K562 (cell line): ENCODE data around the gene P2RX2. TPM values are rescaled to one million over a fixed set of nuclear protein-coding genes. Genes with fewer than 3 reads are reported as not detected.
A peak's percentile ranks its signal among the peaks of the same experiment; 100 is the strongest.

Experiments used
- ATAC-seq: fragments of 200-7000 bp; cut with Tn5 transposase; 3 replicates; pipeline ENCODE4 v1.9.1; 2020; ENCODE audit warnings: moderate library complexity
- BruUV-seq: library from RNA; stranded (reverse); fragments of 400-500 nt; replicated peaks from 2 replicates; lab custom pipeline; 2021; lab: Mats Ljungman, UMichigan
- CTCF ChIA-PET: fragments of 300-600 bp; formaldehyde crosslinking; extraction: SDS; loops from one replicate; lab custom pipeline; 2021; ENCODE audit warnings: low intra/inter-chr PET ratio; lab: Yijun Ruan, JAX
- POLR2A ChIA-PET: fragments of 300-600, 350-650 bp; sonication (Branson Sonifier 250); formaldehyde crosslinking; extraction: SDS; loops from one replicate; lab custom pipeline; 2021; ENCODE audit warnings: antibody characterized with exemption, inconsistent platforms; lab: Yijun Ruan, JAX
- DNase-seq, 4 experiments: peaks; one replicate each; pipeline versions ENCODE4 v3.0.0 to v3.0.0-alpha.2; 2011 to 2018; ENCODE audit warnings: low spot score in 3 of 4, mixed read lengths in 3 of 4; ENCODE audit errors: extremely low read depth in 1 of 4
- FAIRE-seq: peaks from 2 replicates; lab custom pipeline; 2011; peaks lifted over from hg19 to GRCh38; lab: Jason Lieb, UNC
- H2AFZ ChIP-seq: 2 replicates; pipeline ENCODE4 v1.6.0; 2011; ENCODE audit warnings: low read depth, low read length, control low read depth, inconsistent platforms
- H3K27ac ChIP-seq: fragments of 200-600 bp; 3 replicates; pipeline ENCODE4 v1.8.0; 2011; ENCODE audit warnings: low read depth, mild to moderate bottlenecking, control low read depth, inconsistent platforms, low read length, moderate library complexity, mixed read lengths; ENCODE audit errors: extremely low read depth
- H3K27me3 ChIP-seq, 2 experiments: fragments of 300-600 bp in 1 of 2; 2 replicates in 1 of 2; 3 replicates in 1 of 2; pipeline versions ENCODE4 v1.6.0 to v1.8.0; 2011; ENCODE audit warnings: inconsistent platforms in 2 of 2, low read length in 2 of 2, mild to moderate bottlenecking in 1 of 2, mixed read lengths in 1 of 2, moderate library complexity in 1 of 2; ENCODE audit not compliant: control insufficient read depth in 2 of 2, insufficient read depth in 2 of 2
- H3K36me3 ChIP-seq: fragments of 300-600 bp; 3 replicates; pipeline ENCODE4 v1.8.0; 2011; ENCODE audit warnings: mild to moderate bottlenecking, low read length, inconsistent platforms; ENCODE audit not compliant: control insufficient read depth, insufficient read depth
- H3K4me1 ChIP-seq, 2 experiments: fragments of 200-600 bp in 1 of 2; replicated peaks in 1 of 2; 2 replicates in 1 of 2; 3 replicates in 1 of 2; pipeline versions ENCODE4 v1.5.1 to v1.8.0; 2011; ENCODE audit warnings: inconsistent platforms in 2 of 2, low read length in 2 of 2, mild to moderate bottlenecking in 1 of 2, mixed read lengths in 1 of 2, moderate library complexity in 1 of 2; ENCODE audit not compliant: control insufficient read depth in 2 of 2, insufficient read depth in 2 of 2
- H3K4me2 ChIP-seq: 2 replicates; pipeline ENCODE4 v1.6.1; 2011; ENCODE audit warnings: low read length, control low read depth, inconsistent platforms, mixed read lengths; ENCODE audit not compliant: insufficient read depth
- H3K4me3 ChIP-seq: fragments of 200-600 bp; sonication (generic), shearing (Covaris generic); 2 replicates; pipeline ENCODE4 v1.5.1; 2016; ENCODE audit warnings: control low read depth, inconsistent platforms
- H3K79me2 ChIP-seq: fragments of 200-600 bp; 3 replicates; pipeline ENCODE4 v1.8.0; 2011; ENCODE audit warnings: low read length, inconsistent platforms; ENCODE audit not compliant: control insufficient read depth, insufficient read depth
- H3K9ac ChIP-seq, 2 experiments: 2 replicates each; pipeline versions ENCODE4 v1.6.0 to v1.6.1; 2011; ENCODE audit warnings: low read depth in 2 of 2, low read length in 2 of 2, control low read depth in 1 of 2, inconsistent platforms in 1 of 2, mild to moderate bottlenecking in 1 of 2, mixed read lengths in 1 of 2; ENCODE audit not compliant: insufficient read depth in 1 of 2
- H3K9me1 ChIP-seq: one replicate; pipeline ENCODE4 v1.6.0; 2011; ENCODE audit warnings: inconsistent platforms, mild to moderate bottlenecking, low read length, moderate library complexity; ENCODE audit not compliant: control insufficient read depth, insufficient read depth
- H3K9me3 ChIP-seq: replicated peaks from 2 replicates; pipeline ENCODE4 v1.5.1; 2011; ENCODE audit warnings: low read depth, low read length, inconsistent platforms; ENCODE audit not compliant: control insufficient read depth, insufficient read depth
- H4K20me1 ChIP-seq: replicated peaks from 2 replicates; pipeline ENCODE4 v1.6.1; 2011; ENCODE audit warnings: low read length, inconsistent platforms, mixed read lengths; ENCODE audit not compliant: control insufficient read depth, insufficient read depth
- BRCA1 ChIP-seq, 2 experiments: fragments of 450-650 bp in 1 of 2; sonication (generic) in 1 of 2; formaldehyde crosslinking in 1 of 2; IDR thresholded peaks; 2 replicates each; pipeline versions ENCODE4 v1.5.0 to v1.6.1; 2017 to 2020; ENCODE audit warnings: mild to moderate bottlenecking in 1 of 2, missing genetic modification reagents in 1 of 2
- DDX20 ChIP-seq: fragments of 450-650 bp; IDR thresholded peaks from 2 replicates; pipeline ENCODE4 v1.6.1; 2016; ENCODE audit warnings: missing genetic modification characterization, low read depth, mild to moderate bottlenecking, missing compliant biosample characterization, moderate library complexity
- E2F3 ChIP-seq: fragments of 250-450 bp; sonication (Bioruptor Pico); IDR thresholded peaks from 2 replicates; pipeline ENCODE4 v1.4.0; 2020; ENCODE audit warnings: mild to moderate bottlenecking
- FOS ChIP-seq: IDR thresholded peaks from 3 replicates; pipeline ENCODE4 v1.6.1; 2011; ENCODE audit not compliant: insufficient read length; ENCODE audit errors: extremely low read depth
- FOXM1 ChIP-seq, 2 experiments: fragments of 450-650 bp in 1 of 2; sonication (generic) in 1 of 2; formaldehyde crosslinking in 1 of 2; IDR thresholded peaks; 2 replicates each; pipeline versions ENCODE4 v1.6.1 to v1.9.0; 2017 to 2022; ENCODE audit warnings: low read depth in 2 of 2, mild to moderate bottlenecking in 2 of 2, missing genetic modification reagents in 1 of 2, moderate library complexity in 1 of 2
- MYNN ChIP-seq, 2 experiments: sonication (generic); formaldehyde crosslinking in 1 of 2; IDR thresholded peaks; 2 replicates each; pipeline versions ENCODE4 v1.5.0 to v1.6.1; 2016 to 2020; ENCODE audit warnings: antibody characterized with exemption in 1 of 2, missing genetic modification reagents in 1 of 2
- TARDBP ChIP-seq: fragments of 450-650 bp; IDR thresholded peaks from 2 replicates; pipeline ENCODE4 v1.6.1; 2016
- TCF7 ChIP-seq: sonication (generic); IDR thresholded peaks from 2 replicates; pipeline ENCODE4 v1.6.1; 2016; ENCODE audit warnings: antibody characterized with exemption, borderline replicate concordance
- TEAD1 ChIP-seq, 2 experiments: fragments of 450-650 bp in 1 of 2; sonication (generic) in 1 of 2; formaldehyde crosslinking; IDR thresholded peaks; 2 replicates each; pipeline versions ENCODE4 v1.4.0 to v1.8.0; 2020 to 2022; ENCODE audit warnings: mild to moderate bottlenecking in 2 of 2, missing genetic modification reagents in 1 of 2
- TGIF2 ChIP-seq: sonication (generic); formaldehyde crosslinking; IDR thresholded peaks from 2 replicates; pipeline ENCODE4 v1.8.1; 2022; ENCODE audit warnings: mild to moderate bottlenecking, missing genetic modification reagents, moderate library complexity
- ZNF586 ChIP-seq: fragments of 450-650 bp; formaldehyde crosslinking; conservative IDR thresholded peaks from 2 replicates; pipeline ENCODE4 v1.4.0; 2020; ENCODE audit warnings: mild to moderate bottlenecking, moderate library complexity
- WGBS: fragments of 100-300 bp; shearing (Covaris generic); methylation state at CpG from one replicate; pipeline ENCODE4 v1.1.6; 2016; ENCODE audit warnings: low coverage, mixed read lengths; ENCODE audit not compliant: insufficient coverage; ENCODE audit errors: missing lambda C conversion rate; 5-methylcytosine and 5-hydroxymethylcytosine counted together
- in situ Hi-C: fragments of 300-500 bp; cut with MboI; formaldehyde crosslinking; loops from 4 replicates; pipeline ENCODE4 v1.15.0; 2018; ENCODE audit warnings: inconsistent platforms, mixed read lengths
- intact Hi-C: fragments of 100-400 bp; cut with micrococcal nuclease; formaldehyde crosslinking; loops from 2 replicates; pipeline ENCODE4 v1.14.2; 2022
- polyA plus RNA-seq, 8 experiments: library from polyadenylated mRNA; depleted of rRNA in 4 of 8; stranded (reverse) in 5 of 8; unstranded in 3 of 8; fragments of >200 nt; fragmentation: Nextera tagmentation in 2 of 8; fragmentation: Illumina TruSeq in 1 of 8; extraction: Ambion mirVana in 2 of 8; extraction: Trizol in 1 of 8; gene quantifications; 2 replicates each; pipeline versions ENCODE4 v1.2.1 to v1.2.3, GENCODE V29; 2011 to 2014; ENCODE audit warnings: inconsistent platforms in 1 of 8, missing spikeins in 1 of 8
- total RNA-seq, 7 experiments: library from RNA; depleted of rRNA in 6 of 7; stranded (reverse); fragments of >200 nt in 6 of 7; fragmentation: Illumina TruSeq in 2 of 7; extraction: Trizol in 2 of 7; gene quantifications; 2 replicates each; pipeline versions ENCODE4 v1.2.1 to v1.2.3, GENCODE V29; 2011 to 2021; ENCODE audit warnings: low replicate concordance in 1 of 7
- TF ChIP-seq, protein P1 (sequence below), 2 experiments: fragments of 450-650 bp in 1 of 2; sonication (generic) in 1 of 2; formaldehyde crosslinking in 1 of 2; IDR thresholded peaks in 1 of 2; conservative IDR thresholded peaks in 1 of 2; 2 replicates each; pipeline versions ENCODE4 v1.6.1 to v1.8.1; 2016 to 2023; ENCODE audit warnings: mild to moderate bottlenecking in 2 of 2, moderate library complexity in 2 of 2, inconsistent platforms in 1 of 2, missing genetic modification reagents in 1 of 2
- TF ChIP-seq, protein P2 (sequence below): fragments of 250-450 bp; sonication (Bioruptor Pico); IDR thresholded peaks from 2 replicates; pipeline ENCODE4 v1.4.0; 2020; ENCODE audit warnings: mild to moderate bottlenecking, moderate library complexity, borderline replicate concordance
- TF ChIP-seq, protein P3 (sequence below), 3 experiments: fragments of 200-800 bp in 1 of 3; sonication (Bioruptor generic) in 1 of 3; sonication (generic) in 1 of 3; formaldehyde crosslinking in 1 of 3; IDR thresholded peaks; 2 replicates each; pipeline versions ENCODE4 v1.6.1 to v1.8.0; 2016 to 2022; ENCODE audit warnings: mild to moderate bottlenecking in 2 of 3, missing compliant biosample characterization in 2 of 3, missing genetic modification characterization in 2 of 3, missing genetic modification reagents in 1 of 3
- TF ChIP-seq, protein P4 (sequence below): fragments of 250-450 bp; sonication (Bioruptor Pico); IDR thresholded peaks from 2 replicates; pipeline ENCODE4 v1.5.1; 2021; ENCODE audit warnings: mild to moderate bottlenecking

P2RX2 gene
- total and polyA plus RNA-seq, 9 of the 15 experiments (the other 6 are each of a cell fraction or from before 2014, with no cell fraction given), result not detected

DNA sequence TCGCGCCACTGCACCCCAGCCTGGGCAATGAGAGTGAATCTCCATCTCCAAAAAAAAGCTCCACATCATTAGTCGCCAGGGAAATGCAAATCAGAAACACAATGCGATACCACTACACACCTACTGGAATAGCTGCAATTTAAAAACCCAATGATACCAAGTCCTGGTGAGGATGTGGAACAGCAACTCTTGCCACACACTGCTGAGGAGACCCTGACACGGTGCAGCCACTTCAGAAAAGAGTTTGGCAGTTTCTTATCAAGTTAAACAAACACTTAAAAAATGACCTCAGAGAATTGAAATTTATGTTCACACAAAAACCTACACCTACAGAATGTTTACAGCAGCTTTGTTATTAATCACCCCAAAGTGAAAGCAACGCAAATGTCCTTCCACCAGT, 12.1 kb downstream of the P2RX2 start:
- Histone ChIP-seq H3K27ac (no peak overlapping the region), H2AFZ (no peak overlapping the region), H3K4me2 (no peak overlapping the region), H3K4me1 (peaks cover 0 to 3% of the 10 kb centered on the region in 2 experiments; a peak in 1 of 5 replicates), H3K27me3 (no peaks in the 10 kb centered on the region), H4K20me1 (no peaks in the 10 kb centered on the region), H3K36me3 (peaks cover 90% of the 10 kb centered on the region), H3K9me1 (peaks cover 5% of the 10 kb centered on the region), H3K9ac (no peak overlapping the region), H3K4me3 (no peak overlapping the region), H3K79me2 (no peaks in the 10 kb centered on the region), H3K9me3 (no peaks in the 10 kb centered on the region)
- no TSS peak for BruUV-seq
- POLR2A ChIA-PET, result interaction anchor here (1.1 kb wide), 1 partner anchor 15 kb away, joined by 4 read pairs; no protein-coding TSS in a partner anchor
- intact Hi-C loops (no loop called here), in situ Hi-C loops (no loop called here)
- DNase-seq, result no peak
- no peak for ATAC-seq
- peak; percentile 6 for FAIRE-seq
- CTCF ChIA-PET, result no interaction called here
- WGBS, result 89% methylated on average over 4 of the region's 6 CpGs
- TF ChIP-seq BRCA1 (IDR thresholded peaks at IDR 0.05) (no peak), BRCA1 (CRISPR knock-in tag; IDR thresholded peaks at IDR 0.05) (no peak), TEAD1 (CRISPR knock-in tag; IDR thresholded peaks at IDR 0.05) (no peak), TARDBP (no peak), E2F3 (CRISPR knock-in tag) (no peak), TCF7 (no peak), MYNN (IDR thresholded peaks at IDR 0.05) (no peak), MYNN (CRISPR knock-in tag; IDR thresholded peaks at IDR 0.05) (no peak), FOXM1 (IDR thresholded peaks at IDR 0.05; ENCODE audit: low read depth) (no peak), FOXM1 (CRISPR knock-in tag; IDR thresholded peaks at IDR 0.05; ENCODE audit: low read depth) (no peak), FOS (no peak), DDX20 (tag) (no peak), TGIF2 (CRISPR knock-in tag) (no peak), ZNF586 (CRISPR knock-in tag) (no peak)
- TF ChIP-seq, protein P1, sequence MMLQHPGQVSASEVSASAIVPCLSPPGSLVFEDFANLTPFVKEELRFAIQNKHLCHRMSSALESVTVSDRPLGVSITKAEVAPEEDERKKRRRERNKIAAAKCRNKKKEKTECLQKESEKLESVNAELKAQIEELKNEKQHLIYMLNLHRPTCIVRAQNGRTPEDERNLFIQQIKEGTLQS (IDR thresholded peaks at IDR 0.05), result no peak
- TF ChIP-seq, protein P1 (CRISPR knock-in tag; conservative IDR thresholded peaks at IDR 0.05), result no peak
- TF ChIP-seq, protein P2, sequence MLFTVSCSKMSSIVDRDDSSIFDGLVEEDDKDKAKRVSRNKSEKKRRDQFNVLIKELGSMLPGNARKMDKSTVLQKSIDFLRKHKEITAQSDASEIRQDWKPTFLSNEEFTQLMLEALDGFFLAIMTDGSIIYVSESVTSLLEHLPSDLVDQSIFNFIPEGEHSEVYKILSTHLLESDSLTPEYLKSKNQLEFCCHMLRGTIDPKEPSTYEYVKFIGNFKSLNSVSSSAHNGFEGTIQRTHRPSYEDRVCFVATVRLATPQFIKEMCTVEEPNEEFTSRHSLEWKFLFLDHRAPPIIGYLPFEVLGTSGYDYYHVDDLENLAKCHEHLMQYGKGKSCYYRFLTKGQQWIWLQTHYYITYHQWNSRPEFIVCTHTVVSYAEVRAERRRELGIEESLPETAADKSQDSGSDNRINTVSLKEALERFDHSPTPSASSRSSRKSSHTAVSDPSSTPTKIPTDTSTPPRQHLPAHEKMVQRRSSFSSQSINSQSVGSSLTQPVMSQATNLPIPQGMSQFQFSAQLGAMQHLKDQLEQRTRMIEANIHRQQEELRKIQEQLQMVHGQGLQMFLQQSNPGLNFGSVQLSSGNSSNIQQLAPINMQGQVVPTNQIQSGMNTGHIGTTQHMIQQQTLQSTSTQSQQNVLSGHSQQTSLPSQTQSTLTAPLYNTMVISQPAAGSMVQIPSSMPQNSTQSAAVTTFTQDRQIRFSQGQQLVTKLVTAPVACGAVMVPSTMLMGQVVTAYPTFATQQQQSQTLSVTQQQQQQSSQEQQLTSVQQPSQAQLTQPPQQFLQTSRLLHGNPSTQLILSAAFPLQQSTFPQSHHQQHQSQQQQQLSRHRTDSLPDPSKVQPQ (CRISPR knock-in tag), result no peak
- TF ChIP-seq, protein P3, sequence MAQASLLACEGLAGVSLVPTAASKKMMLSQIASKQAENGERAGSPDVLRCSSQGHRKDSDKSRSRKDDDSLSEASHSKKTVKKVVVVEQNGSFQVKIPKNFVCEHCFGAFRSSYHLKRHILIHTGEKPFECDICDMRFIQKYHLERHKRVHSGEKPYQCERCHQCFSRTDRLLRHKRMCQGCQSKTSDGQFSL (CRISPR knock-in tag; IDR thresholded peaks at IDR 0.05), result no peak
- TF ChIP-seq, protein P3 (tag; IDR thresholded peaks at IDR 0.05), result no peak
- TF ChIP-seq, protein P4, sequence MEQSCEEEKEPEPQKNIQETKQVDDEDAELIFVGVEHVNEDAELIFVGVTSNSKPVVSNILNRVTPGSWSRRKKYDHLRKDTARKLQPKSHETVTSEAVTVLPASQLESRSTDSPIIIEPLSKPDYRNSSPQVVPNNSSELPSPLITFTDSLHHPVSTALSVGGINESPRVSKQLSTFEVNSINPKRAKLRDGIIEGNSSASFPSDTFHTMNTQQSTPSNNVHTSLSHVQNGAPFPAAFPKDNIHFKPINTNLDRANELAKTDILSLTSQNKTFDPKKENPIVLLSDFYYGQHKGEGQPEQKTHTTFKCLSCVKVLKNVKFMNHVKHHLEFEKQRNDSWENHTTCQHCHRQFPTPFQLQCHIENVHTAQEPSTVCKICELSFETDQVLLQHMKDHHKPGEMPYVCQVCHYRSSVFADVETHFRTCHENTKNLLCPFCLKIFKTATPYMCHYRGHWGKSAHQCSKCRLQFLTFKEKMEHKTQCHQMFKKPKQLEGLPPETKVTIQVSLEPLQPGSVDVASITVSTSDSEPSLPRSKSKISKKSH (CRISPR knock-in tag), result no peak
